Brain microvascular endothelial cell (primary cell): ENCODE results near the gene YIF1A.

Source experiments
- DNase-seq: peaks from one replicate; pipeline ENCODE4 v3.0.0-alpha.2; 2020
- H3K27ac ChIP-seq: fragments of 250-450 bp; sonication (Bioruptor Pico); 2 replicates; pipeline ENCODE4 v1.5.1; 2020; ENCODE audit warnings: mild to moderate bottlenecking, moderate library complexity
- H3K27me3 ChIP-seq: fragments of 250-450 bp; sonication (Bioruptor Pico); replicated peaks from 2 replicates; pipeline ENCODE4 v1.5.1; 2020; ENCODE audit warnings: mild to moderate bottlenecking
- H3K36me3 ChIP-seq: fragments of 250-450 bp; sonication (Bioruptor Pico); replicated peaks from 2 replicates; pipeline ENCODE4 v1.5.1; 2020; ENCODE audit warnings: mild to moderate bottlenecking
- H3K4me3 ChIP-seq: 2 replicates; pipeline ENCODE4 v1.5.1; 2011; ENCODE audit warnings: low read depth, mild to moderate bottlenecking, control low read depth, low read length, moderate library complexity
- in situ Hi-C: cut with HindIII; loops from 2 replicates; pipeline ENCODE4 v1.10.0; 2017; ENCODE audit warnings: low sequenced_read_pairs, low pct_ligation_motif_present
- TF ChIP-seq, protein P1 (sequence below): IDR thresholded peaks from 2 replicates; pipeline ENCODE4 v1.5.1; 2011; ENCODE audit warnings: low read depth, mild to moderate bottlenecking, moderate library complexity, low read length, control low read depth, inconsistent platforms; ENCODE audit errors: missing control alignments

YIF1A gene

DNA sequence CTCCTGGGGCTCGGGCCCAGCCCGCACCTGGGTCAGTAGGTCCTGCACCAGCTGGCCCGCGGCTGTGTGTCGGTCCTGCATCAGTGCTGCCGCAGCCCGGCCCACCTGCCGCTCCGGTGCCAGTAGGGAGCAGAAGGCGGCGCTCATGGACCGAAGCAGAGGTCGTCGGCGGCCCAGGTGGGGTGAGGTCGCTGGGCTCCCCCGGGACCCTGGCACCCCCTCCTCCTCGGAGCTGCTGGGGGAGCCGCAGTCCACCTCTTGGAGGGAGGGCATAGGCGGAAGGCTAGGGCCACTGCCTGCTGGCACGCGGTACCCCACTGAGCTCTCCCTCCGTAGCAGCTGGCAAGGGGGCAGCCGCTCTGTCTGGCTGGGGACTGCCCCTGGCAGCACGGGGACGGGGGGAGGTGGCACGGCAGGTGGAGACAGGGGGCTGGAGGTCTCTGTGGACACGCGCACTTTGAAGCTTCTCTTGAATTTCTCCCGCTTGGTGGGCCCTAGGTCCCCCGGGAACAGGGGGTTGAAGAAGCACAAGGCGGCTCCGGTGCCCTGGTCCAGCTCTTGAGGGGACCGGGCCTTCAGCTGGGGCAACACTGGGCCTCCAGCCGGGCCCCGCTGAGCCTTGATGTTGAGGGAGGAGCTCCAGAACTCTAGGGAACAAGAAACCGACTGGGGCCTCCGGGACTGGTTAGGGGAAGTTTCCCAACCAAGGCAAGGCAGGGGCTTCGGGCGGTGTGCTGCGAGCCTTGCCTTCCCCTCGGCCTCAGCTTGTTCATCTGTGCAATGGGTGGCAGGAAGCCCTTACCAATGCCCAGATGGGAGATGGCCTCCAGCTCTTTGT is 45.9 kb upstream of the YIF1A start:
- no peak for DNase-seq
- peak overlapping the region; percentile 76 for H3K4me3 ChIP-seq
- in situ Hi-C loops = no loop called here
- TF ChIP-seq, protein P1, sequence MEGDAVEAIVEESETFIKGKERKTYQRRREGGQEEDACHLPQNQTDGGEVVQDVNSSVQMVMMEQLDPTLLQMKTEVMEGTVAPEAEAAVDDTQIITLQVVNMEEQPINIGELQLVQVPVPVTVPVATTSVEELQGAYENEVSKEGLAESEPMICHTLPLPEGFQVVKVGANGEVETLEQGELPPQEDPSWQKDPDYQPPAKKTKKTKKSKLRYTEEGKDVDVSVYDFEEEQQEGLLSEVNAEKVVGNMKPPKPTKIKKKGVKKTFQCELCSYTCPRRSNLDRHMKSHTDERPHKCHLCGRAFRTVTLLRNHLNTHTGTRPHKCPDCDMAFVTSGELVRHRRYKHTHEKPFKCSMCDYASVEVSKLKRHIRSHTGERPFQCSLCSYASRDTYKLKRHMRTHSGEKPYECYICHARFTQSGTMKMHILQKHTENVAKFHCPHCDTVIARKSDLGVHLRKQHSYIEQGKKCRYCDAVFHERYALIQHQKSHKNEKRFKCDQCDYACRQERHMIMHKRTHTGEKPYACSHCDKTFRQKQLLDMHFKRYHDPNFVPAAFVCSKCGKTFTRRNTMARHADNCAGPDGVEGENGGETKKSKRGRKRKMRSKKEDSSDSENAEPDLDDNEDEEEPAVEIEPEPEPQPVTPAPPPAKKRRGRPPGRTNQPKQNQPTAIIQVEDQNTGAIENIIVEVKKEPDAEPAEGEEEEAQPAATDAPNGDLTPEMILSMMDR = no peak
- H3K27me3 ChIP-seq = no peaks in the 10 kb centered on the region
- peak overlapping the region; percentile 97 for H3K27ac ChIP-seq
- peaks cover 22% of the 10 kb centered on the region for H3K36me3 ChIP-seq

DNA sequence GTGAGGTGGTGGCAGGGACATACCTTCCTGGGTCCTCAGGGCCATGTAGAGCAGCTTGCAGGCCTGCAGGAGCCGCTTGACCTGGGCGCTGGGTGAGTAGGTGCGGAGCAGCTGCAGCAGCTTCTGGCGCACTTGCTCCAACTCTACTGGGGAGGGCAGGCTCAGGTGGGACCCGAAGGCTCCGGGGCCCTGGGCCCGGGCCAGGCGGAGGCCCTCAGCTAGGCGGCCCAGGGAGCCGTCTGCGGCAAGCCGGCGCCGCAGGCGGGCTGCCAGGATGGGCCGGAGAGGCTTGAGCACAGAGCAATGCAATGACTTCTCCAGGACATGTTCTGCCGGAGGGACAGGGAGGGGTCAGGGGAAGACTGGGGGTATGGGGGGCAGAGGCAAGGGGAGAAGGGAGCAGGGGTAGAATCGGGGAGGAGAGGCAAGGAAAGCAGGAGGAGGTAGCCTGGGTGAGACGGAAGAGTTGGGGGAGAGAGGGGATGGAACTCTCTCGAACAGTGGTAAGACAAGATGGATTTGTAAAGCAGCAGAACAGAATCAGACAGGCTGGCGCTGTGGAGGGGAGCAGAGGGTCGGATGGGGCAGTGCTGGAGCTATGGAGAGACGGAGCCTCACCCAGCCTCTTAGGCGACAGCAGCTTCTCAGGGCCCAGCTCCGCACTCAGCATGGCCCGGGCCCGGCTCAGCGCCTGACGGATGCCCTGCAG is 45.1 kb upstream of the YIF1A start:
- Histone ChIP-seq H3K4me3 (peak overlapping the region; percentile 76), H3K27me3 (no peaks in the 10 kb centered on the region), H3K36me3 (peaks cover 16% of the 10 kb centered on the region), H3K27ac (no peak overlapping the region)
- no peak for DNase-seq
- TF ChIP-seq, protein P1 = no peak
- in situ Hi-C loops = no loop called here

DNA sequence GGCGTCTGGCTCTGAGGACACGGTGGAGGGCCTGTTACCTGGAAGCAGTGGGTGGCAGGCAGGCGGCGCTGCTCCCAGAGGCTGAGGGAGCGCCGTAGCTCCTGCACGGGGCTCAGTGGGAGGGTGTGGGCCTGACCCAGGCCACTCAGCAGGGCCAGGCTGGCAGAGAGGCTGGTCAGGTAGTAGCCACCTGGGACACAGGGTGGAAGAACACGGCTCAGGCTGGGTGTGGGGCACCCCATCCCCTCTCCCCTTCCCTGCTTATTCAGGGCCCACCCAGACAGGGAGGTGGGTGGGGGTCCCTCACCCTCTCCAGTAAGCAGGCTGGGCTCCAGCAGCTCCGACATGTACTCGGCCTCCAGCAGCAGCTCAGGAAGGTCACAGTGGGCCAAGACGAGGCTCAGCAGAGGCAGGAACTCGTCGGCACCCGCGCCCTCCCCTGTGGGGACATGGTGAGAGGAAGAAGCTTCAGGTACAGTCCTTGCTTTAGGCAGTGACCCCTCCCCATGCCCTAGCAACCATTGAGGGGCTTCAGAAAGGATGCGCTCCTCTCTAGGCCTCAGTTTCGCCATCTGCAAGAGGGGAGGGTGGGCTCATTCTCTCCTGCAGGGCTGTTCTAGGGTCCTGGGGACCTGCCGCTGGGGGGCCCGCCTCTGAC is 44.4 kb upstream of the YIF1A start:
- TF ChIP-seq, protein P1 = no peak
- Histone ChIP-seq H3K27ac (no peak overlapping the region), H3K27me3 (no peaks in the 10 kb centered on the region), H3K36me3 (peaks cover 13% of the 10 kb centered on the region), H3K4me3 (no peak overlapping the region)
- in situ Hi-C loops = no loop called here
- DNase-seq = no peak

DNA sequence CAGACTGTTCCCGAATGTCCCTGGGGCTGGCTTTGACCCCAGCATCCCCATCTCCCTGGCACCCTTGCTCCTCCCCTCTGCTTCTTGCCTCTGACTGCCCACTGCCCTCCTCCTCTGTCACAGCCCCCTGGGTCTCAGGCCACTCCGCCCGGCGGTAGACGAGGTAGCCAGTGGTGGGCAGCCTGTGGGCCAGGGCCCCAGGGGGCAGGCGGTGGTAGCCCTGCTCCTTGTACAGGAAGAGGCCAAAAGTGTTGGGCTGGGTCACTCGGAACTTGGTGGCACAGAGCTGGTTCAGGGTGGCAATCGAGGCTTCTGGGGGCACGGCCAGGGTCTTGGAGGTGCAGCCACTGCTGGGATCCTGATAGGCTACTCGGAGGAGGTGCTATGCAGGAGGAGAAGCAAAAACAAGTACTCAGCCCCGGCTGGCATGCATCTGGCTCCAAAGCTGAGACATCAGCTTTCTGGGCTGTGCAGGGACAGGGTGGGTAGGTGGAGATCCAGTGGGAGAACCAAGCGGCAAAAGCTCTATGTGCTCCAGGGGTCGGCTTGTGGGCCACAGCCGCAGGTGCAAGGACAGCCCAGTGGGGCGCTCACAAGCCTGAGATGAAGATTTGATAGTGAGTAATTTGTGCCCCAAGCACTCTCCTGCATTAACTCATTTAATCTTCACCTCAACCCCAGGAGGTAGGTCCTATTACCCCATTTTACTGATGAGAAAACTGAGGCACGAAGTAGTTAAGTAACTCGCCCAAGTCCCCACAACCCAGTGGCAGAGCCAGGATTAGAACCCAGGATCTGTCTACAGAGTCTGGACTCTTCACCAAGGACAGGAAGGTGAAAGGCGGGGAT is 43.7 kb upstream of the YIF1A start:
- Histone ChIP-seq H3K27ac (no peak overlapping the region), H3K27me3 (no peaks in the 10 kb centered on the region), H3K4me3 (no peak overlapping the region), H3K36me3 (peaks cover 13% of the 10 kb centered on the region)
- in situ Hi-C loops = no loop called here
- DNase-seq = no peak
- TF ChIP-seq, protein P1 = no peak

DNA sequence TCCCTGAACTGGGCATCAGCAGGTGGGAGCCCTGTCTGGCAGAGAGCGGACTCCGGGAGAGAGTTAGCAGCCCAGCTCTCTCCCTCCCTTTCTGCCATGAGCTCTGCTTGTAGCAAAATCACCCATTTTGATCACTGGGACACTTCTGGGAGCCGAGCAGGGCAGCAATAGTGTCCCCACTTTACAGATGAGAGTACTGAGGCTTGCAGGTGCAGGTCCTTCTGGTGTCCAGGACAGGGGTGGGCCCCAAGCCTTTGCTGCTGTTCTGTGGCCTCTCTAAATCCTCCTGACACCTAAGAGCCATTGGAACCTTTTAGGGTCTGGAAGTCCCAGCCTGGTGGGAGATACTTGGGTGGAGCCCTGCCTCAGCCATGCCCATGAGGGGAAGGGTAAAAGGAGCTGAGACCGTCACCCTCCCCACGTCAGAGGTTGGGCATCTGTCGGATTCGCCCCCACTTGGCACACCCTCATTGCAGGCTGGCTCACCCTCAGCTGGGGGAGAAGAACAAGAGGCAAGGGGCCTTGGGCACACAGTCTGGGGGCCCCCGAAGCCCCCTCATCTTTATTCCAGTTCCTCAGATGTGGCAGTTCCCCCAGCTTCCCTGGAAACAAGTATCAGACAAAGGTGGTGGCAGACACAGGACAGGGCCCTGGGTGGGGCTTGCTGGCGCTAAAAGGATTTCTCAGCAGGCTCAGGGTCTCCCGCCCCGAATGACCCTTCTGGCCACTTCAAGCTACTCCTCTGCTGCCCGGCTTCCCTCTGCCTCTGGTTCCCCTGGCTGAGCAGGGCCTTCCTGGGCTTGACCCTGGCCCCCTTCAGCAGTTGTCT is 42.8 kb upstream of the YIF1A start:
- Histone ChIP-seq H3K27ac (no peak overlapping the region), H3K27me3 (no peaks in the 10 kb centered on the region), H3K36me3 (peaks cover 13% of the 10 kb centered on the region), H3K4me3 (no peak overlapping the region)
- TF ChIP-seq, protein P1 = no peak
- in situ Hi-C loops = no loop called here
- no peak for DNase-seq
